Smooth muscle cell of the brain vasculature (primary cell): ENCODE measurements around the gene TRPM1.
"Not testable (repeated sequence)": the region's sequence is repeated elsewhere in the genome, so short reads cannot be mapped to it uniquely, and the experiment has no call there.

Experiments used
- DNase-seq: peaks from one replicate; pipeline ENCODE4 v3.0.0-alpha.2; 2012; ENCODE audit warnings: low read depth, low spot score

The TRPM1 gene

GRCh38 chr15:31125061-31125460, 23.5 kb upstream of the TRPM1 start:
- no peak for DNase-seq

GRCh38 chr15:31116423-31117030, 15.0 kb upstream of the TRPM1 start:
- no peak for DNase-seq

- no peak for DNase-seq
These were observed 9.6 kb upstream of the TRPM1 start for GRCh38 chr15:31111091-31111647.

- DNase-seq = no peak
These were observed 7.3 kb upstream of the TRPM1 start for GRCh38 chr15:31108836-31109235.

- DNase-seq = no peak
These were observed 5.2 kb upstream of the TRPM1 start for GRCh38 chr15:31106495-31107300.

GRCh38 chr15:31104003-31104402, 2.5 kb upstream of the TRPM1 start:
- no peak for DNase-seq

- no peak for DNase-seq
These were observed 1.1 kb upstream of the TRPM1 start for GRCh38 chr15:31102374-31103342.

GRCh38 chr15:31102039-31102321, 455 bp upstream of the TRPM1 start:
- no peak for DNase-seq

GRCh38 chr15:31100738-31101137, 787 bp downstream of the TRPM1 start:
- no peak for DNase-seq

- no peak for DNase-seq
These were observed 2.4 kb downstream of the TRPM1 start for GRCh38 chr15:31098953-31099740.

- DNase-seq = no peak
These were observed 3.0 kb downstream of the TRPM1 start for GRCh38 chr15:31098491-31098917.

- no peak for DNase-seq
These were observed 5.0 kb downstream of the TRPM1 start for GRCh38 chr15:31096563-31096962.

- DNase-seq = no peak
These were observed 10.0 kb downstream of the TRPM1 start for GRCh38 chr15:31091481-31091880.

- DNase-seq = no peak
These were observed 10.8 kb downstream of the TRPM1 start for GRCh38 chr15:31090766-31091165.

GRCh38 chr15:31089368-31090047, 12.0 kb downstream of the TRPM1 start:
- DNase-seq = no peak

GRCh38 chr15:31088672-31089367, 12.7 kb downstream of the TRPM1 start:
- DNase-seq = no peak

- not testable (repeated sequence) for DNase-seq
These were observed 13.5 kb downstream of the TRPM1 start for GRCh38 chr15:31088041-31088440.

GRCh38 chr15:31086344-31086743, 15.2 kb downstream of the TRPM1 start:
- no peak for DNase-seq

GRCh38 chr15:31085359-31085758, 16.2 kb downstream of the TRPM1 start:
- no peak for DNase-seq

- no peak for DNase-seq
These were observed 17.3 kb downstream of the TRPM1 start for GRCh38 chr15:31084176-31084575.
